IMR-90 (cell line): ENCODE results near the gene TENM3. TPM values are rescaled to one million over a fixed set of nuclear protein-coding genes. Genes with fewer than 3 reads are reported as not detected.
A peak's percentile ranks its signal among the peaks of the same experiment; 100 is the strongest.

ENCODE experiments used
- ATAC-seq: fragments of 200-7000 bp; cut with Tn5 transposase; 2 replicates; pipeline ENCODE4 v1.9.1; 2020; ENCODE audit warnings: low read depth, mild to moderate bottlenecking, moderate library complexity
- BruUV-seq: library from RNA; stranded (reverse); fragments of 400-500 nt; replicated peaks from 2 replicates; lab custom pipeline; 2021; lab: Mats Ljungman, UMichigan
- CTCF ChIA-PET: fragments of 300-600 bp; formaldehyde crosslinking; extraction: SDS; loops from one replicate; lab custom pipeline; 2021; ENCODE audit warnings: antibody characterized with exemption; lab: Yijun Ruan, JAX
- POLR2A ChIA-PET: fragments of 300-600 bp; sonication (Branson Sonifier 250); formaldehyde crosslinking; loops from one replicate; lab custom pipeline; 2022; ENCODE audit warnings: antibody characterized with exemption; ENCODE audit not compliant: unreplicated experiment; lab: Charles Lee
- DNase-seq: peaks from one replicate; pipeline ENCODE4 v3.0.0; 2013
- H2AFZ ChIP-seq: replicated peaks from 2 replicates; pipeline ENCODE3; 2013; ENCODE audit warnings: low read length, mild to moderate bottlenecking; ENCODE audit not compliant: poor library complexity
- H2AK5ac ChIP-seq: 2 replicates; pipeline ENCODE4 v1.6.1; 2013; ENCODE audit warnings: low read depth, low read length, inconsistent platforms
- H2AK9ac ChIP-seq: replicated peaks from 2 replicates; pipeline ENCODE3; 2013; ENCODE audit warnings: mild to moderate bottlenecking, low read depth, low read length, moderate library complexity; ENCODE audit not compliant: poor library complexity
- H2BK120ac ChIP-seq: 2 replicates; pipeline ENCODE4 v1.6.1; 2013; ENCODE audit warnings: low read depth, low read length, inconsistent platforms
- H2BK15ac ChIP-seq: 3 replicates; pipeline ENCODE4 v1.6.1; 2013; ENCODE audit warnings: low read depth, low read length, inconsistent platforms
- H2BK20ac ChIP-seq: 2 replicates; pipeline ENCODE4 v1.6.1; 2013; ENCODE audit warnings: low read depth, mild to moderate bottlenecking, inconsistent platforms, low read length, moderate library complexity
- H2BK5ac ChIP-seq: 2 replicates; pipeline ENCODE4 v1.6.1; 2013; ENCODE audit warnings: mild to moderate bottlenecking, low read depth, low read length, inconsistent platforms; ENCODE audit not compliant: poor library complexity, severe bottlenecking
- H3K14ac ChIP-seq: replicated peaks from 2 replicates; pipeline ENCODE4 v1.6.1; 2013; ENCODE audit warnings: low read depth, low read length, inconsistent platforms
- H3K18ac ChIP-seq: 2 replicates; pipeline ENCODE4 v1.6.1; 2013; ENCODE audit warnings: low read depth, low read length, control low read depth
- H3K23ac ChIP-seq: 2 replicates; pipeline ENCODE4 v1.6.1; 2013; ENCODE audit warnings: low read depth, low read length, inconsistent platforms
- H3K27ac ChIP-seq: 2 replicates; pipeline ENCODE4 v1.5.1; 2013; ENCODE audit warnings: mild to moderate bottlenecking, control low read depth, low read length; ENCODE audit not compliant: insufficient read depth
- H3K27me3 ChIP-seq: 2 replicates; pipeline ENCODE4 v1.6.1; 2013; ENCODE audit warnings: low read length; ENCODE audit not compliant: control insufficient read depth, insufficient read depth
- H3K36me3 ChIP-seq: 2 replicates; pipeline ENCODE4 v1.6.1; 2013; ENCODE audit warnings: low read length, mixed read lengths; ENCODE audit not compliant: control insufficient read depth, insufficient read depth
- H3K4ac ChIP-seq: 2 replicates; pipeline ENCODE4 v1.6.1; 2013; ENCODE audit warnings: low read depth, low read length, inconsistent platforms
- H3K4me1 ChIP-seq: 2 replicates; pipeline ENCODE4 v1.6.1; 2013; ENCODE audit warnings: low read length, mixed read lengths; ENCODE audit not compliant: control insufficient read depth, insufficient read depth
- H3K4me2 ChIP-seq: 2 replicates; pipeline ENCODE4 v1.6.1; 2013; ENCODE audit warnings: low read depth, mild to moderate bottlenecking, control low read depth, low read length, moderate library complexity
- H3K4me3 ChIP-seq: 2 replicates; pipeline ENCODE4 v1.5.1; 2013; ENCODE audit warnings: low read depth, mild to moderate bottlenecking, control low read depth, low read length, moderate library complexity; ENCODE audit not compliant: insufficient read depth
- H3K56ac ChIP-seq: 2 replicates; pipeline ENCODE4 v1.6.1; 2013; ENCODE audit warnings: low read length, inconsistent platforms; ENCODE audit not compliant: insufficient read depth; ENCODE audit errors: extremely low read depth
- H3K79me1 ChIP-seq, 2 experiments: 2 replicates each; pipeline ENCODE4 v1.6.1; 2013; ENCODE audit warnings: low read length in 2 of 2, inconsistent platforms in 1 of 2, low read depth in 1 of 2
- H3K9ac ChIP-seq: 2 replicates; pipeline ENCODE4 v1.6.1; 2013; ENCODE audit warnings: low read depth, low read length, control low read depth
- H3K9me1 ChIP-seq: 2 replicates; pipeline ENCODE4 v1.6.1; 2013; ENCODE audit warnings: low read length, inconsistent platforms; ENCODE audit not compliant: insufficient read depth
- H3K9me3 ChIP-seq: 2 replicates; pipeline ENCODE4 v1.6.1; 2013; ENCODE audit warnings: low read length; ENCODE audit not compliant: control insufficient read depth, insufficient read depth
- H4K20me1 ChIP-seq: 2 replicates; pipeline ENCODE4 v1.6.1; 2013; ENCODE audit warnings: low read length, inconsistent platforms; ENCODE audit not compliant: insufficient read depth
- H4K5ac ChIP-seq: 2 replicates; pipeline ENCODE4 v1.6.1; 2013; ENCODE audit warnings: mild to moderate bottlenecking, low read depth, low read length, control low read depth
- H4K8ac ChIP-seq, 2 experiments: 2 replicates each; pipeline ENCODE4 v1.6.1; 2013; ENCODE audit warnings: low read depth in 2 of 2, low read length in 2 of 2, control low read depth in 1 of 2, inconsistent platforms in 1 of 2
- H4K91ac ChIP-seq: 2 replicates; pipeline ENCODE4 v1.6.1; 2013; ENCODE audit warnings: low read depth, low read length, inconsistent platforms; ENCODE audit not compliant: insufficient read depth
- CHD1 ChIP-seq: IDR thresholded peaks from 2 replicates; pipeline ENCODE4 v1.6.1; 2012; ENCODE audit warnings: low read depth, low read length, improper control_type of control experiment
- MAFK ChIP-seq: IDR thresholded peaks from 2 replicates; pipeline ENCODE4 v1.6.1; 2012; ENCODE audit warnings: low read depth, low read length, improper control_type of control experiment
- NFE2L2 ChIP-seq: fragments of 150-350 bp; IDR thresholded peaks from 2 replicates; pipeline ENCODE4 v1.6.1; 2016; ENCODE audit warnings: low read depth, mild to moderate bottlenecking, low read length
- SMC3 ChIP-seq: fragments of 150-350 bp; IDR thresholded peaks from 2 replicates; pipeline ENCODE4 v1.6.1; 2016; ENCODE audit warnings: low read depth, mild to moderate bottlenecking, antibody characterized with exemption, low read length, moderate library complexity
- WGBS, 2 experiments: methylation state at CpG; one replicate each; pipeline versions ENCODE4 v1.1.5 to v1.1.7; 2013; ENCODE audit warnings: missing lambda C conversion rate in 2 of 2; ENCODE audit not compliant: insufficient read length in 1 of 2; ENCODE audit errors: extremely low coverage in 2 of 2; 5-methylcytosine and 5-hydroxymethylcytosine counted together
- dilution Hi-C: fragments of 300-500 bp; cut with HindIII; formaldehyde crosslinking; loops from one replicate; pipeline ENCODE4 v1.14.3; 2018; ENCODE audit warnings: low sequenced_read_pairs; ENCODE audit not compliant: unreplicated experiment
- in situ Hi-C: fragments of 300-500 bp; cut with MboI; formaldehyde crosslinking; loops from 3 replicates; pipeline ENCODE4 v1.14.3; 2019; ENCODE audit warnings: low sequenced_read_pairs, inconsistent platforms, mixed read lengths
- intact Hi-C: fragments of 100-400 bp; cut with micrococcal nuclease; formaldehyde crosslinking; loops from 2 replicates; pipeline ENCODE4 v1.10.0; 2022
- polyA plus RNA-seq, 3 experiments: library from polyadenylated mRNA; depleted of rRNA; stranded (reverse); fragments of >200 nt; gene quantifications; 2 replicates each; pipeline ENCODE4 v1.2.3, GENCODE V29; 2012; ENCODE audit warnings: low replicate concordance in 1 of 3
- total RNA-seq: library from RNA; depleted of rRNA; stranded (reverse); fragments of >200 nt; gene quantifications from 2 replicates; pipeline ENCODE4 v1.2.3, GENCODE V29; 2012

The TENM3 gene
- total and polyA plus RNA-seq, 2 of the 4 experiments (the other 2 are of a cell fraction) = 29.9 to 173 TPM

DNA sequence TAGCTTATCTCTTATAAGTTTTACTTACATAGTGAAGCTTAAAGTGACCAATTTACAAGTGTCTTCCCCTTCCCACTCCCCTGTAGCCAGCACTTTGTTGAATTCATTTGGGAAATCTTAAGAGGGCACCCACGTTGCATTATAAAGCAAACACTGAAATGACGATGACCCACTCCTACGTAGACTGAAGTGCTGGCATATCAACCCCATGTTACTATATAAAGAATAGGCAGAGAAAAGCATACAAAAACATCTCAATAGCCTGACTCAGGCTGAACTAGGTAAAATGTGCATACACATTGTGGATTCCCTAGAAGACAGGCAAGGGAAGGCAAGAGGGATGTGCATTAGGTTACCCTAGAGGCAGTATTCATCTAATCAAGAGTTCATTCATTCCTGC is 313.4 kb downstream of the TENM3 start:
- Histone ChIP-seq H3K18ac (peak overlapping the region; percentile 55; the same call in 1 of the 2 replicates), H3K36me3 (no peaks in the 10 kb centered on the region), H3K4me2 (peak overlapping the region; percentile 65; the same call in 1 of the 2 replicates), H3K27ac (peak overlapping the region; percentile 74; the same call in 1 of the 2 replicates), H3K9me1 (peaks cover 4% of the 10 kb centered on the region), H2AK5ac (no peak overlapping the region), H3K9ac (no peak overlapping the region), H3K4ac (peak overlapping the region; percentile 14; the same call in 1 of the 2 replicates), H4K8ac (peak overlapping the region in 1 of 2 experiments; percentile 48; a peak in 1 of 4 replicates), H2BK120ac (peak overlapping the region; percentile 41), H2AFZ (no peak overlapping the region), H4K5ac (0 out of 2 replicates have a peak overlapping the region, but pooled peaks have one; percentile 25), H4K20me1 (no peaks in the 10 kb centered on the region), H3K56ac (no peak overlapping the region; the same call in 1 of the 2 replicates), H3K9me3 (no peaks in the 10 kb centered on the region), H3K4me3 (no peak overlapping the region; the same call in 1 of the 2 replicates), H2BK15ac (0 out of 3 replicates have a peak overlapping the region, but pooled peaks have one; percentile 3), H2AK9ac (no peak overlapping the region), H3K23ac (peak overlapping the region; percentile 67; the same call in 1 of the 2 replicates), H3K4me1 (peaks cover 11% of the 10 kb centered on the region), H3K27me3 (no peaks in the 10 kb centered on the region), H2BK20ac (peak overlapping the region; percentile 71; the same call in 1 of the 2 replicates), H4K91ac (0 out of 2 replicates have a peak overlapping the region, but pooled peaks have one; percentile 2), H2BK5ac (peak overlapping the region; percentile 85), H3K79me1 (peaks cover 10 to 18% of the 10 kb centered on the region in 2 experiments; a peak in 2 of 4 replicates), H3K14ac (no peak overlapping the region)
- in situ Hi-C loops = no loop called here
- POLR2A ChIA-PET = no interaction called here
- DNase-seq = peak; percentile 82
- no CpG with 5 or more reads among the region's 3 CpGs for WGBS, 2 experiments
- dilution Hi-C loops = no loop called here
- TF ChIP-seq NFE2L2 = no peak
- TF ChIP-seq CHD1 = no peak
- no peak for TF ChIP-seq SMC3
- peak; percentile 12; the same call in 1 of the 2 replicates for TF ChIP-seq MAFK
- BruUV-seq = no TSS peak
- intact Hi-C loops = loop anchor here (5.0 to 10.0 kb wide), 4 partner anchors 74 to 992 kb away; no protein-coding TSS in a partner anchor
- CTCF ChIA-PET = interaction anchor here (1.0 kb wide), 1 partner anchor 30 kb away, joined by 3 read pairs; no protein-coding TSS in a partner anchor
- ATAC-seq = peak; percentile 40
